Loucy (cell line): ENCODE measurements around the gene AHNAK.

Source experiments
- CTCF ChIP-seq: fragments of 200-600 bp; sonication (generic); conservative IDR thresholded peaks from 2 replicates; pipeline ENCODE4 v1.5.1; 2014; ENCODE audit warnings: mild to moderate bottlenecking, antibody characterized with exemption, low read length
- EZH2phosphoT487 ChIP-seq: fragments of 200-600 bp; IDR thresholded peaks from 2 replicates; pipeline ENCODE4 v1.6.1; 2018; ENCODE audit warnings: antibody characterized with exemption, mild to moderate bottlenecking, moderate library complexity, borderline replicate concordance

- TF ChIP-seq CTCF (no peak), EZH2phosphoT487 (no peak)
These were observed 26.5 kb upstream of the AHNAK start for GRCh38 chr11:62573006-62573591.
